Body of pancreas (tissue), 4 donors: Measurements from ENCODE around the gene RPN2.

Experiments
- POLR2A ChIP-seq, 3 donors: fragments of 450-650 bp; IDR thresholded peaks; one replicate each; pipeline ENCODE4 v1.6.1; 2016; ENCODE audit warnings: antibody characterized with exemption in 3 of 3, mild to moderate bottlenecking in 2 of 3
- TF ChIP-seq, protein P1 (sequence below), 7 experiments: fragments of 450-650 bp in 4 of 7; fragments of 200-600 bp in 3 of 7; sonication (generic) in 3 of 7; IDR thresholded peaks; one replicate each; pipeline ENCODE4 v1.5.1; 2016 to 2019; ENCODE audit warnings: antibody characterized with exemption in 7 of 7

- TF ChIP-seq POLR2A (IDR thresholded peaks at IDR 0.05) = no peak
- TF ChIP-seq, protein P1, sequence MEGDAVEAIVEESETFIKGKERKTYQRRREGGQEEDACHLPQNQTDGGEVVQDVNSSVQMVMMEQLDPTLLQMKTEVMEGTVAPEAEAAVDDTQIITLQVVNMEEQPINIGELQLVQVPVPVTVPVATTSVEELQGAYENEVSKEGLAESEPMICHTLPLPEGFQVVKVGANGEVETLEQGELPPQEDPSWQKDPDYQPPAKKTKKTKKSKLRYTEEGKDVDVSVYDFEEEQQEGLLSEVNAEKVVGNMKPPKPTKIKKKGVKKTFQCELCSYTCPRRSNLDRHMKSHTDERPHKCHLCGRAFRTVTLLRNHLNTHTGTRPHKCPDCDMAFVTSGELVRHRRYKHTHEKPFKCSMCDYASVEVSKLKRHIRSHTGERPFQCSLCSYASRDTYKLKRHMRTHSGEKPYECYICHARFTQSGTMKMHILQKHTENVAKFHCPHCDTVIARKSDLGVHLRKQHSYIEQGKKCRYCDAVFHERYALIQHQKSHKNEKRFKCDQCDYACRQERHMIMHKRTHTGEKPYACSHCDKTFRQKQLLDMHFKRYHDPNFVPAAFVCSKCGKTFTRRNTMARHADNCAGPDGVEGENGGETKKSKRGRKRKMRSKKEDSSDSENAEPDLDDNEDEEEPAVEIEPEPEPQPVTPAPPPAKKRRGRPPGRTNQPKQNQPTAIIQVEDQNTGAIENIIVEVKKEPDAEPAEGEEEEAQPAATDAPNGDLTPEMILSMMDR (IDR thresholded peaks at IDR 0.05) = no peak
Observed at GRCh38 chr20:37278966-37279590, 99.9 kb downstream of the RPN2 start.
